Measurements from ENCODE around the gene CCDC154.

DNA sequence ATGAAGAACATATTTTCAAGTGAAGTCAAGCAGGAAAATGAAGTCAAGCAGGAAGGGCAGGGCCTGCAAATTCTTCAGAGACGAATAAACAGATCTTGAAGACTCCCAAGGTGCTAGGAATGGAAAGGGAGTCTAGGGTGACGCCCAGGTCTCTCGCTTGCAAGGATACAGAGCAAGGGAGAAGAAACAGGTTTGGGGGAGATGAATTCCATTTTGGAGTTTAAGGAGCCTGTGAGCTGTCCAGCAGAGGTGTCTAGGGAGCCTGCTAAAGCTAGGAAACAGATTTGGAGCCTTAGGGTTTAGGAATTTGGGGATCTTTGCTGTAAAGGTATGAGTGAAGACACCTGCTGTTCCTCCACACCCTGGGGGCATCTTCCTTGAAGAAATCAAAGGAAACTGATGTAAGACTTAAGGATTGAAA is 27.8 kb downstream of the CCDC154 start:
- TF ChIP-seq MXI1 (IDR thresholded peaks at IDR 0.05; ENCODE audit: borderline replicate concordance, low read depth, low read length) = no peak
- TF ChIP-seq, protein P1, sequence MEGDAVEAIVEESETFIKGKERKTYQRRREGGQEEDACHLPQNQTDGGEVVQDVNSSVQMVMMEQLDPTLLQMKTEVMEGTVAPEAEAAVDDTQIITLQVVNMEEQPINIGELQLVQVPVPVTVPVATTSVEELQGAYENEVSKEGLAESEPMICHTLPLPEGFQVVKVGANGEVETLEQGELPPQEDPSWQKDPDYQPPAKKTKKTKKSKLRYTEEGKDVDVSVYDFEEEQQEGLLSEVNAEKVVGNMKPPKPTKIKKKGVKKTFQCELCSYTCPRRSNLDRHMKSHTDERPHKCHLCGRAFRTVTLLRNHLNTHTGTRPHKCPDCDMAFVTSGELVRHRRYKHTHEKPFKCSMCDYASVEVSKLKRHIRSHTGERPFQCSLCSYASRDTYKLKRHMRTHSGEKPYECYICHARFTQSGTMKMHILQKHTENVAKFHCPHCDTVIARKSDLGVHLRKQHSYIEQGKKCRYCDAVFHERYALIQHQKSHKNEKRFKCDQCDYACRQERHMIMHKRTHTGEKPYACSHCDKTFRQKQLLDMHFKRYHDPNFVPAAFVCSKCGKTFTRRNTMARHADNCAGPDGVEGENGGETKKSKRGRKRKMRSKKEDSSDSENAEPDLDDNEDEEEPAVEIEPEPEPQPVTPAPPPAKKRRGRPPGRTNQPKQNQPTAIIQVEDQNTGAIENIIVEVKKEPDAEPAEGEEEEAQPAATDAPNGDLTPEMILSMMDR (conservative IDR thresholded peaks at IDR 0.05; ENCODE audit: low read depth, low read length) = no peak
- no peak for TF ChIP-seq BHLHE40 (IDR thresholded peaks at IDR 0.05; ENCODE audit: low read depth, low read length)
- TF ChIP-seq CEBPB (IDR thresholded peaks at IDR 0.05; ENCODE audit: low read depth, low read length) = no peak
- TF ChIP-seq RAD21 (IDR thresholded peaks at IDR 0.05; ENCODE audit: low read length) = no peak
- no peak for TF ChIP-seq FOS (IDR thresholded peaks at IDR 0.05; ENCODE audit: low read depth, low read length)
- TF ChIP-seq MAFK (IDR thresholded peaks at IDR 0.05; ENCODE audit: low read depth, low read length) = no peak
- TF ChIP-seq MAZ (IDR thresholded peaks at IDR 0.05; ENCODE audit: borderline replicate concordance, low read depth, low read length) = no peak
- no peak for TF ChIP-seq POLR2A (IDR thresholded peaks at IDR 0.05; ENCODE audit: low read depth, low read length)
- TF ChIP-seq, protein P2, sequence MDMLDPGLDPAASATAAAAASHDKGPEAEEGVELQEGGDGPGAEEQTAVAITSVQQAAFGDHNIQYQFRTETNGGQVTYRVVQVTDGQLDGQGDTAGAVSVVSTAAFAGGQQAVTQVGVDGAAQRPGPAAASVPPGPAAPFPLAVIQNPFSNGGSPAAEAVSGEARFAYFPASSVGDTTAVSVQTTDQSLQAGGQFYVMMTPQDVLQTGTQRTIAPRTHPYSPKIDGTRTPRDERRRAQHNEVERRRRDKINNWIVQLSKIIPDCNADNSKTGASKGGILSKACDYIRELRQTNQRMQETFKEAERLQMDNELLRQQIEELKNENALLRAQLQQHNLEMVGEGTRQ (IDR thresholded peaks at IDR 0.05; ENCODE audit: low read depth, low read length) = no peak
- TF ChIP-seq, protein P3, sequence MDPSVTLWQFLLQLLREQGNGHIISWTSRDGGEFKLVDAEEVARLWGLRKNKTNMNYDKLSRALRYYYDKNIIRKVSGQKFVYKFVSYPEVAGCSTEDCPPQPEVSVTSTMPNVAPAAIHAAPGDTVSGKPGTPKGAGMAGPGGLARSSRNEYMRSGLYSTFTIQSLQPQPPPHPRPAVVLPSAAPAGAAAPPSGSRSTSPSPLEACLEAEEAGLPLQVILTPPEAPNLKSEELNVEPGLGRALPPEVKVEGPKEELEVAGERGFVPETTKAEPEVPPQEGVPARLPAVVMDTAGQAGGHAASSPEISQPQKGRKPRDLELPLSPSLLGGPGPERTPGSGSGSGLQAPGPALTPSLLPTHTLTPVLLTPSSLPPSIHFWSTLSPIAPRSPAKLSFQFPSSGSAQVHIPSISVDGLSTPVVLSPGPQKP (IDR thresholded peaks at IDR 0.05; ENCODE audit: borderline replicate concordance, low read depth, low read length) = no peak
- no peak for TF ChIP-seq NFE2L2 (IDR thresholded peaks at IDR 0.05; ENCODE audit: low read depth, low read length)
- TF ChIP-seq RFX5 (IDR thresholded peaks at IDR 0.05; ENCODE audit: low read depth, low read length) = no peak

Measured in IMR-90 (cell line).